Tibial artery (tissue), 4 donors: ENCODE results near the gene SLC24A1.

Experiments used
- DNase-seq, 2 donors: peaks; one replicate each; pipeline ENCODE4 v3.0.0-alpha.2; 2019
- H3K27ac ChIP-seq, 2 donors: fragments of 200-600 bp; sonication (generic) in 1 of 2; 1 replicate in 1 of 2; 2 replicates in 1 of 2; pipeline ENCODE4 v1.5.1; 2018 to 2019; ENCODE audit warnings: mild to moderate bottlenecking in 1 of 2
- H3K27me3 ChIP-seq, 2 donors: fragments of 200-600 bp; sonication (generic) in 1 of 2; one replicate each; pipeline versions ENCODE4 v1.5.1 to v1.6.0; 2016 to 2019
- H3K36me3 ChIP-seq, 3 donors: fragments of 200-600 bp; sonication (generic) in 2 of 3; one replicate each; pipeline ENCODE4 v1.5.1; 2016 to 2019; ENCODE audit warnings: mild to moderate bottlenecking in 2 of 3
- H3K4me1 ChIP-seq, 4 donors: fragments of 200-600 bp; sonication (generic) in 2 of 4; 1 replicate in 3 of 4; 2 replicates in 1 of 4; pipeline ENCODE4 v1.5.1; 2016 to 2019
- H3K4me3 ChIP-seq, 2 donors: fragments of 200-600 bp; sonication (generic) in 1 of 2; 1 replicate in 1 of 2; 2 replicates in 1 of 2; pipeline ENCODE4 v1.5.1; 2018 to 2019; ENCODE audit warnings: mild to moderate bottlenecking in 2 of 2
- H3K9me3 ChIP-seq, 3 donors: fragments of 200-600 bp; sonication (generic) in 1 of 3; one replicate each; pipeline ENCODE4 v1.5.1; 2016 to 2019
- intact Hi-C: fragments of 100-400 bp; cut with DNase I; formaldehyde crosslinking; loops from one replicate; pipeline ENCODE4 v1.15.0; 2023; ENCODE audit warnings: low total_unique reads
- TF ChIP-seq, protein P1 (sequence below), 2 experiments: fragments of 200-600 bp in 1 of 2; fragments of 450-650 bp in 1 of 2; IDR thresholded peaks; one replicate each; pipeline ENCODE4 v1.5.1; 2017 to 2019; ENCODE audit warnings: antibody characterized with exemption in 2 of 2, mild to moderate bottlenecking in 1 of 2, moderate library complexity in 1 of 2

The SLC24A1 gene

DNA sequence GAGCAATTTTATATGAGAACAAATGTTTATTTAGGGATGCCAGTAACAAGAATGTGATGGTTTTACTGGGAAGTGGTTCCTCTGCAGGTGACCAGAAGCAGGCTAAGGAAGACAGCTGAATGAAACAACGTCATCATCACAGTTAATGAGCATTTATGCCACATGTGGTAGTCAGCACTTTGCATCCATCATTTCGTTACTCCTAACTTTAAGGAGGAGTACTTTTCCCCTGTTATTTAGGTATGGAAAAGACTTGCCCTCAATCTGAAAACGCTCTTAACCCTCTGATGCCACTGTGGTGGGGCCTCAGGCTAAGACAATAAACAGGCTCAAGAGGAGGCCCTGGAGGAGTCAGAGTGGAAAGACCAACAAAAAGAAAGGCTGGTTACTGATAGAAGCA lies 42.0 kb upstream of the SLC24A1 start:
- Histone ChIP-seq H3K4me1 (no peaks in the 10 kb centered on the region), H3K36me3 (peaks cover 33 to 95% (median 78%) of the 10 kb centered on the region in 3 donors), H3K9me3 (no peaks in the 10 kb centered on the region), H3K4me3 (no peak overlapping the region), H3K27ac (no peak overlapping the region), H3K27me3 (no peaks in the 10 kb centered on the region)
- TF ChIP-seq, protein P1, sequence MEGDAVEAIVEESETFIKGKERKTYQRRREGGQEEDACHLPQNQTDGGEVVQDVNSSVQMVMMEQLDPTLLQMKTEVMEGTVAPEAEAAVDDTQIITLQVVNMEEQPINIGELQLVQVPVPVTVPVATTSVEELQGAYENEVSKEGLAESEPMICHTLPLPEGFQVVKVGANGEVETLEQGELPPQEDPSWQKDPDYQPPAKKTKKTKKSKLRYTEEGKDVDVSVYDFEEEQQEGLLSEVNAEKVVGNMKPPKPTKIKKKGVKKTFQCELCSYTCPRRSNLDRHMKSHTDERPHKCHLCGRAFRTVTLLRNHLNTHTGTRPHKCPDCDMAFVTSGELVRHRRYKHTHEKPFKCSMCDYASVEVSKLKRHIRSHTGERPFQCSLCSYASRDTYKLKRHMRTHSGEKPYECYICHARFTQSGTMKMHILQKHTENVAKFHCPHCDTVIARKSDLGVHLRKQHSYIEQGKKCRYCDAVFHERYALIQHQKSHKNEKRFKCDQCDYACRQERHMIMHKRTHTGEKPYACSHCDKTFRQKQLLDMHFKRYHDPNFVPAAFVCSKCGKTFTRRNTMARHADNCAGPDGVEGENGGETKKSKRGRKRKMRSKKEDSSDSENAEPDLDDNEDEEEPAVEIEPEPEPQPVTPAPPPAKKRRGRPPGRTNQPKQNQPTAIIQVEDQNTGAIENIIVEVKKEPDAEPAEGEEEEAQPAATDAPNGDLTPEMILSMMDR (IDR thresholded peaks at IDR 0.05): no peak
- DNase-seq: no peak
- intact Hi-C loops: no loop called here

DNA sequence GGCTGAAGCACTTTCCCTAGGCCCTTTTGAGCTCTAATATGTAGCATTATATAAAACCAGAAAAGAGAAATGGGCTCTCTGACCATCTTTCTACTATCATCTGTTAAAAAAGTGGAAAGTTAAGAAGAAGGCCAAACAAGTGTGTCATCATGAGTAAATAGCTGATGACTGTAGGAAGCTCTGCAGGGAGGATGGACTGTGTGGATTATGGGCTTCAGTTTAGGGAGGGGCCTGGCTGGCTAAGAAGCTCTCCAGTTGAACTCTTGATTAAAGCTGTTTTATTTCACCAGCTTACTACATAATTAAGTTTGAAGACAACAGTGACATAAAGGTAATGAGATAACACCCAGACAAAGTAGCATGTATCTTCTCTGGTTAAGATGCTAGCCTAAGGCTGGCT lies 41.5 kb upstream of the SLC24A1 start:
- TF ChIP-seq, protein P1 (IDR thresholded peaks at IDR 0.05): no peak
- Histone ChIP-seq H3K9me3 (no peaks in the 10 kb centered on the region), H3K4me1 (no peaks in the 10 kb centered on the region), H3K27ac (no peak overlapping the region), H3K36me3 (peaks cover 35 to 97% (median 82%) of the 10 kb centered on the region in 3 donors), H3K4me3 (no peak overlapping the region), H3K27me3 (no peaks in the 10 kb centered on the region)
- DNase-seq: no peak
- intact Hi-C loops: no loop called here

DNA sequence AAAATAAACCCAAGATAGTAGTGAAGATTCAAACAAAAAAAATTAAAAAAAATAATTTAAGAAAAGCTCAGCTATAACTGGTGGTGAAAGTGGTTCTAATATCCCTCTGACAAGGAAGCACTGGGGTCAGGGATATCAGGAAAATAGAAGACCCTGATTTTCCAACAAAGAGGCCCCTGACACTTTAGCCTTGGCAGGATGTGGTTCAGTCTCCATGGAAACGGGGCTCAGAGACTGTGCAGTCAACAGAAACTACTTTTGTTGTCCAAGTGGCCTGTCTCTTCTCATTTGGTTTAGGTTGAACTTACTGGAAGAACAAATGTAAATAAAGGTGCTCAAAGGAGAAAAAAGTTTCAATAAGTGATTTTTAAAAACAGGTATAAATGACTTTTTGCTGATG lies 38.0 kb upstream of the SLC24A1 start:
- no peak overlapping the region for H3K4me3 ChIP-seq
- TF ChIP-seq, protein P1 (IDR thresholded peaks at IDR 0.05): no peak
- no peaks in the 10 kb centered on the region for H3K27me3 ChIP-seq
- H3K36me3 ChIP-seq: peaks cover 44 to 100% (median 86%) of the 10 kb centered on the region in 3 donors
- no peak overlapping the region for H3K27ac ChIP-seq
- no peaks in the 10 kb centered on the region for H3K4me1 ChIP-seq
- H3K9me3 ChIP-seq: no peaks in the 10 kb centered on the region
- intact Hi-C loops: no loop called here
- DNase-seq: no peak

DNA sequence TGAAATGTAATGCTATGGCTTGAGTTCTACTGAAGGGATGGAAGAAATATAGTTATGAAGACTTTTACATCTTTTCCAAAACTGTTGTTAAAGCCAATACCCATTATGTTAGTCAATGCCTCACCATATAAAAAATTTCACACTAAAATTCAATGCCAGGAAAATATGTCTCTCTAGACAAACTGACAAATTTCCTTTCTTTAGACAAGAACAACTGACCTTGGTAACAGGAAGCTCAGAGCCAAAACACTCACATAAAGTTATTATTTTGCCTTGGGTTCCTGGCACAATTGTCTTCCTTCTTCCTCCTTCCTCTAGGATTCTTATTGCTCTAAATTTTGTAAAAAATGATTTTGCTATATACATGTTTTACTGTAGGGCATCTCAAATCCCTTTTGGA lies 37.5 kb upstream of the SLC24A1 start:
- DNase-seq: no peak
- intact Hi-C loops: no loop called here
- Histone ChIP-seq H3K27me3 (no peaks in the 10 kb centered on the region), H3K27ac (no peak overlapping the region), H3K9me3 (no peaks in the 10 kb centered on the region), H3K4me3 (no peak overlapping the region), H3K4me1 (no peaks in the 10 kb centered on the region), H3K36me3 (peaks cover 39 to 100% (median 87%) of the 10 kb centered on the region in 3 donors)
- TF ChIP-seq, protein P1 (IDR thresholded peaks at IDR 0.05): no peak

DNA sequence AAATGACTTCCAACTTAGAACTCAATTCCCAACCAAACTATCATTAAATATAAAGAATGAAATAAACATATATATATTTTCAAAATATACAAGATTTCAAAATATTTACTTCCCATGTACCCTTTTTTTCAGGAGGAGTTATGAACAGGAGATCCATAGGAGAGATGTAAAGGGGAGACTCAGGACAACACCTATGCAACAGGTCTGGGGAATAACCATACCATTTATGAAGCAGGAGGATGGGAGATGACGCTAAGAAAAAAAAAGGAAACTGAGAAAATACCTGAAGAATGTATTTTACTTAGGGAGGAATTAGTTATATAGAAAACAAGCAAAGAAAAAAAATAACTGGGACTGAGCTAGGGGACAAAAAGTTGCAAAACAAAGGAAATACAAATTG lies 34.6 kb upstream of the SLC24A1 start:
- no peak overlapping the region for H3K27ac ChIP-seq
- no peaks in the 10 kb centered on the region for H3K9me3 ChIP-seq
- TF ChIP-seq, protein P1 (IDR thresholded peaks at IDR 0.05): no peak
- H3K4me3 ChIP-seq: no peak overlapping the region
- H3K27me3 ChIP-seq: no peaks in the 10 kb centered on the region
- H3K36me3 ChIP-seq: peaks cover 44 to 96% (median 83%) of the 10 kb centered on the region in 3 donors
- DNase-seq: no peak
- intact Hi-C loops: no loop called here
- no peaks in the 10 kb centered on the region for H3K4me1 ChIP-seq

DNA sequence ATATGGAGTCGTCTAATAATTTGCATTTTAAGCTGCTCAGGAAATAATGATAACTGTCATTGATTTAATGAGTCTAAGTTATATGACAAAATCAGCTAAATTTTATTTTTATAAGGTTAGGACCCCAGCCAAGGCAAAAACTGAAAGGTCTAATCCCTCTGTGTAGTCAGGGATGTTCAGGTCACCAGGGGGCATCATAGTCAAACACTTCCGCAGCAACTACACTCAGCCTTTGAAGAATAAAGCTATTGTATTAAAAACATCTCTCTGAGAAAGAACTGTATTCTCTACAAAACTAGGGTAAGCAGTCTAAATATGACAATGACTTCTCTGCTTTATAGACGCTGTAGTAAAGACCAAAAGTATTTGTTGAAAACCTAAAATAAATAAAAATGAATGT lies 25.8 kb upstream of the SLC24A1 start:
- Histone ChIP-seq H3K27me3 (no peaks in the 10 kb centered on the region), H3K4me3 (no peak overlapping the region), H3K27ac (no peak overlapping the region), H3K36me3 (peaks cover 79 to 95% (median 89%) of the 10 kb centered on the region in 3 donors), H3K4me1 (no peaks in the 10 kb centered on the region), H3K9me3 (no peaks in the 10 kb centered on the region)
- no peak for DNase-seq
- intact Hi-C loops: no loop called here
- TF ChIP-seq, protein P1 (IDR thresholded peaks at IDR 0.05): no peak
